ENCODE results near the gene P2RY8. TPM values are rescaled to one million over a fixed set of nuclear protein-coding genes. Genes with fewer than 3 reads are reported as not detected.
A peak's percentile ranks its signal among the peaks of the same experiment; 100 is the strongest.

Gene P2RY8
- total and polyA plus RNA-seq, 10 of the 15 experiments (the other 5 are each of a cell fraction or from before 2014, with no cell fraction given): 2.0 to 64.4 (median 36.5) TPM

- ChIA-PET SMC1A (ENCODE audit: uncharacterized antibody, unreplicated experiment) (no interaction called here), CTCF (no interaction called here), POLR2A (no interaction called here), RAD21 (ENCODE audit: unreplicated experiment) (no interaction called here)
- BruUV-seq (replicated peaks): no TSS peak
- FAIRE-seq (no peak), ATAC-seq (no peak), DNase-seq (ENCODE audit: low read depth, low spot score) (no peak)
- Histone ChIP-seq H3K9ac (ENCODE audit: control insufficient read depth, insufficient read depth, low read length) (no peak overlapping the region), H2AFZ (ENCODE audit: control insufficient read depth, low read depth, low read length) (no peak overlapping the region), H3K4me1 (ENCODE audit: control insufficient read depth, insufficient read depth, low read length) (peaks cover 45% of the 10 kb centered on the region), H3K36me3 (ENCODE audit: control insufficient read depth in 2 of 2, insufficient read depth in 2 of 2, low read length in 1 of 2) (peaks cover 15 to 27% of the 10 kb centered on the region in 2 experiments; a peak in 3 of 4 replicates), H3K27ac (ENCODE audit: control insufficient read depth, insufficient read depth) (no peak overlapping the region; the same call in 1 of the 2 replicates), H3K27me3 (replicated peaks in 1 of 2; ENCODE audit: control insufficient read depth in 2 of 2, insufficient read depth in 2 of 2, low read length in 1 of 2) (no peaks in the 10 kb centered on the region), H3K4me2 (ENCODE audit: control insufficient read depth, insufficient read depth) (peak overlapping the region; percentile 33; the same call in 1 of the 2 replicates), H3K4me3 (no peak overlapping the region), H3K79me2 (ENCODE audit: control insufficient read depth, insufficient read depth, low read length) (peaks cover 36% of the 10 kb centered on the region), H3K9me3 (replicated peaks; ENCODE audit: control insufficient read depth, insufficient read depth, low read length) (peaks cover 3% of the 10 kb centered on the region; the same call in 2 of the 3 replicates), H4K20me1 (ENCODE audit: control insufficient read depth, insufficient read depth) (no peaks in the 10 kb centered on the region)
- 36% methylated on average over 3 of the region's 3 CpGs for WGBS (ENCODE audit: insufficient coverage, insufficient replicate concordance, low lambda C conversion rate, missing lambda C conversion rate)
- in situ Hi-C loops (cut with MboI) (no loop called here), intact Hi-C loops (cut with micrococcal nuclease; ENCODE audit: unreplicated experiment) (no loop called here)
- TF ChIP-seq, protein P1, sequence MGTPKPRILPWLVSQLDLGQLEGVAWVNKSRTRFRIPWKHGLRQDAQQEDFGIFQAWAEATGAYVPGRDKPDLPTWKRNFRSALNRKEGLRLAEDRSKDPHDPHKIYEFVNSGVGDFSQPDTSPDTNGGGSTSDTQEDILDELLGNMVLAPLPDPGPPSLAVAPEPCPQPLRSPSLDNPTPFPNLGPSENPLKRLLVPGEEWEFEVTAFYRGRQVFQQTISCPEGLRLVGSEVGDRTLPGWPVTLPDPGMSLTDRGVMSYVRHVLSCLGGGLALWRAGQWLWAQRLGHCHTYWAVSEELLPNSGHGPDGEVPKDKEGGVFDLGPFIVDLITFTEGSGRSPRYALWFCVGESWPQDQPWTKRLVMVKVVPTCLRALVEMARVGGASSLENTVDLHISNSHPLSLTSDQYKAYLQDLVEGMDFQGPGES (IDR thresholded peaks at IDR 0.05): no peak
- TF ChIP-seq PKNOX1 (IDR thresholded peaks at IDR 0.05): peak; percentile 48; the same call in 1 of the 2 replicates
- no peak for TF ChIP-seq SKIL (IDR thresholded peaks at IDR 0.05; ENCODE audit: low read depth, poor library complexity, severe bottlenecking)
- TF ChIP-seq PAX5 (IDR thresholded peaks at IDR 0.05; ENCODE audit: borderline replicate concordance, low read depth, low read length): no peak
Observed at GRCh38 chrX:1488141-1488540, 48.8 kb downstream of the P2RY8 start.
